Stimulated activated CD8-positive, alpha-beta memory T cell treated with anti-CD3 and anti-CD28 coated beads, Interleukin-12 subunit alpha, Interleukin-12 subunit beta, amount 100 ng/mL, for 24 hours (primary cell): ENCODE results near the gene LOXL4.

Source experiments
- DNase-seq: peaks from one replicate; pipeline ENCODE4 v3.0.0-alpha.2; 2020; ENCODE audit errors: extremely low read depth

The LOXL4 gene

DNA sequence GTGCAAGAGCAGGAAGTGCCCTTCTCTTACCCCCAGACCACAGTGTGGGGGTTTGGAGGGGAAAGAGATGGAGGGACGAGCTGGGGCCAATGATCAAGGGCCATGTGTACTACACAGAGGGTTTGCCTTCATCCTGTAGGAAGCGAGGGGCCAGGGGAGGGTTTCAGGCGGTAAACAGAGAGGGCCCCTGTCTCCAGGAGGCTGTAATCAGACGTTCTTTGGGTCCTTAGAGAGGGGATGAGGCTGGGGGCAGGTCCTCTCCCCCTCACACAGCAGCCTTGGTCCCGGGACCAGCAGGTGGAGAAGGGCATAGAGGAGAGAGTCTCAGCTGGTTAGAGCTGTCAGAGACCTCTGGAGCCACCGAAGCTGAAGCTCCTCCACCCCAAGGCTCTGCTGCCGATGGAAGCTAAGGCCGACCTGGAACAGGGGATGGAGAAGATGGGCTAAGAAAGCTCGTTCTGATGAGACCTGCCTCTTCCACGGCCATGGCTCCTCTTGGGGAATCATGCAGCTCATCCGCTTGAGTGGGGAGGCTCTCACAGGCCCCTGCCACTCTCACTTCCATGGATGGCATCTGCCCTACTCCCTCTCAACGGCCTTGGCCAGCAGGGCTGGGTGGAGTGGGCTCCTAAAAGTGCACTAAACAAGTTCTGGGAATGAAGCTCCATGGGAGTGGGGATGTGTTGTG, 3.5 kb downstream of the LOXL4 start:
- no peak for DNase-seq

DNA sequence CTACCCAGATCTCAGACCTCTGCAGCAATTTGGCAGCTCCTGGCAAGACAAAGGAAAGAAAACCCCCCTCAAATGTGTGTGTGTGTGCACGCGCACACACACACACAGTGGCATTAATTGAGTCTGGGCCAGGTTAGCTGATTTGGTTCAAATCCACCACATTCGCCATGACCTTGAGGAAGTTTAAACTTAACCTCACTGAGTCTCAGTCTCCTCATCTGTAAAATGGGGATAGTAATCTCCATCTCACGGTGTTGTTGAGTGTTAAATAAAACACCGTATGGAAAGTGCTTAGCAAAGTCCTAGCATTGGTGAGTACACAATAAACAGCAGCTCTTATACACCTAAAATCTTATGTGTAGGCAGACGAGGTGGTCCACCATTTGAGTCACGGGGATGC, 4.9 kb downstream of the LOXL4 start:
- DNase-seq = no peak

DNA sequence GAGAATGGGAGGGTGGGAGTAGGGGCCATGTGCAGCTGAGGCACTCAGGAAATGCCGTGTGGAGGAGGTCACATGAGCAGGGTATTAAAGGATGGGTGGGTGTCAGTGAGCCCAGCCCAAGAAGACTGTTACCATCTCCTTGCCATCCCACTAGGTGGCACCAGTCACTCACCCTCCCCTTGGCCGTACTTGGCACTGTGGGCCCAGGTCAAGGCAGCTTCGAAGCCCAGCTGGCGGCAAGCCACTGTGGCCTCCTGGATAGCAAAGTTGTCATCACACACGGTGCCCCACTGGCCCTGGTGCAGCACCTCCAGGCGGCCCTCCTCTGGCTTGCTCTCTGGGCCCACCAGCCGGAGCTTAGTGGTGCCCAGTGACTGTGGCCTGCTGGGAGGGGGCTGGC, 5.4 kb downstream of the LOXL4 start:
- no peak for DNase-seq

DNA sequence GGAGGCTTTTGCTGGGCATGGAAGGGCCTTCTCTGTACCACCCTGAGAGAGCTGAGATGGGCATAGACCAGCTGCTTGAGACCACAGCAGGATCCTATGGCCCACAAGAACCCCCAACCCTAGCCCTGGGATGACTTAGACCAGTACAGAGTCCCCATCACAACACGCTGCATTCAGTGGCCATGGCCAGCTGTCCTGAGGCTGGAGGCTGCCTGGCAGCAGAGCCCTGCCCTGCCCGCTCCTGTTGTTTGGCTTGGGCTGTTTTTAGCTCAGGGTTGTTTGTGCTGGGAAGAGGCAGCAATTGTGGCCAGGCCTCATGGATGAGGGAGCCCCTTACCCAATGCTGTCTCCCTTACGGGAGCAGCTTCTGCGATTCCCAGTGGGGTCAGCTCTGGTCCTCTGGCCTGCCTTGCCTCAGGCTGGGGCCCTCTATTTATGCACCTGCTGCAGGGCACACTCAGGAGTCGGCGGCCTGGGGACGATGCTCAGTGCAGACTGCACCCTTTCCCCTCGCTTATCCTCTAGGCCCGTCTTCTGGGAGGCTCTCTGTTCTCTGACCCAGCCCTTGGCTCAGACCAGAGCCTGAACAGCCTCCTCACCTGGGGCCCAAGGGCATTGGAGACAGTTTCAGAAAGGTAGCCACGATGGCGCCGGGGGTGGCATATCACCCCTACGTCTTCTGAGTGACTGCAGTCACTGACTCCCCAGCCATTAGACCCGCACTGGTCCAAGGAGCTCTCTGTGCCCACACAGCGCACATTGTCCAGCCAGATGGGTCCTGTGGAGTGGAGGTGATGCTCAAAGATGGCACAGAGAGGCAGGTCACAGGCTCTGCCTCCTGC, 6.3 kb downstream of the LOXL4 start:
- DNase-seq = no peak

DNA sequence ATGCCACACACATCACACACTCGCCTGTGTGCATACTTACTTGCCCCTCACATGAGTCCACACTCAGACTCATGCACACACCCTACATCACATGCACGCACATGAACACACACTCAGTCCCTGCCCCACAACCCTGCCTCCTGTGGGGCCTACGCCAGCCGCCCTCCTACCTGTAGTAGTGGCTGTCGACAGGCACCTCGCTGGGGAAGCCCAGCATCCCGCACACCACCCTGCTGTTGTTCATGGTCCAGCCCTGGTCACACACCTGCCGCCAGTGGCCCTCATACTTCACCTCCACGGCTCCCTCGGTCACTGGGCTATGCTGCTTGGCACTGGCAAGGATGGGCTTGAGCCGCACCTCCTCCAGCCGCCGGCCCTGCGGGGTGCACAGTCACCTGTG, 7.2 kb downstream of the LOXL4 start:
- DNase-seq = no peak

DNA sequence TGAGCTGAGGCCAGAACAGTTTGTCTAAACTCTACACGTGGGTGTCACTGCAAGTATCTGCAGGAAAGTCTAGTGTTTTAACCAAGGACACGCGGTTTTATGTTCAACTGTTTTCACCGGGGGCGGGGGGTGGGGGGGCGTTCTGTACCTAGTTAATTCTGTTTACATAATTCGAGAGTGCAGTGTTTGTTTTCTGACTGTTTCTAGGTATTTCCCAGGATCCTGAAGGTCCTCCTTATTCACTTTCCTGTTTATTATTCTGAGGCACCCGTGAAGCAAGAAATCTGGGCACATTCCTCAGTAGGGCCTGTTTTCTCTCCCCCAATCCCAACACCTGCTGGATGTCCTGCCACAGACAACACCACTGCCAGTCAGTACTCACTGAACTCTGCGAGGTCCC, 7.6 kb downstream of the LOXL4 start:
- DNase-seq = no peak

DNA sequence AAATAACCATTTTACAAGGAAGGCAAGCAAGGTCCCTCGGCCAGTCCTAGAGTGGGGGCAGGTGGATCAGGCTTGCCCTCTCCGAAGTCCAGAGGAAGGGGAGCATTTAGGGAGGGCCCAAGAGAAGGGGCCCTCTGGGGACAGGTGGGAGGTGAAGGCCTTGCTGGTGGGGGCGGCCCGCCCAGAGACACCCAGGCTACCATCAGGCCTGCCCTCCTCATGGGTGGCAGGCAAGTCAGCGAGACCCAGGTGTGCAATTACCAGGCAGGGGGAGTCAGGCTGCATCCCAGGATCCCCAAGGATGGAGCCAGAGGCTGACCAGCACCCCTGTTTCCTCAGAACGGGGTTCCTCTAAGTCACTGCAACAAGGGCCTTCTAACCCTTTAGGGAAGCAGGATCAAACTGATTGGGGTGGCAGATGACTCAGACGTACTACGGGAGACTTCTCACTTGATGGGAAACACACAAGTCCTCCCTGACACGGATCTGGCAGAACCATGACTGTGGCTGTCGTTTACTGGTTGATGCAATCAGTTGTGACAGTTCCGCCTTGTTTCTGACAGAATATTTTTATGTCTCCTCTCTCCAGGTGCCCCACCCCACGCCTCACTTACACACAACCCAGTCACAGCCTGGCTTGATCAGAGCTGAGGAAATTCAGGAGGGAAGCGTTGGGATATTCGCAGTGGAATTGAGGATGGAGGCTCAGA, 8.2 kb downstream of the LOXL4 start:
- no peak for DNase-seq

DNA sequence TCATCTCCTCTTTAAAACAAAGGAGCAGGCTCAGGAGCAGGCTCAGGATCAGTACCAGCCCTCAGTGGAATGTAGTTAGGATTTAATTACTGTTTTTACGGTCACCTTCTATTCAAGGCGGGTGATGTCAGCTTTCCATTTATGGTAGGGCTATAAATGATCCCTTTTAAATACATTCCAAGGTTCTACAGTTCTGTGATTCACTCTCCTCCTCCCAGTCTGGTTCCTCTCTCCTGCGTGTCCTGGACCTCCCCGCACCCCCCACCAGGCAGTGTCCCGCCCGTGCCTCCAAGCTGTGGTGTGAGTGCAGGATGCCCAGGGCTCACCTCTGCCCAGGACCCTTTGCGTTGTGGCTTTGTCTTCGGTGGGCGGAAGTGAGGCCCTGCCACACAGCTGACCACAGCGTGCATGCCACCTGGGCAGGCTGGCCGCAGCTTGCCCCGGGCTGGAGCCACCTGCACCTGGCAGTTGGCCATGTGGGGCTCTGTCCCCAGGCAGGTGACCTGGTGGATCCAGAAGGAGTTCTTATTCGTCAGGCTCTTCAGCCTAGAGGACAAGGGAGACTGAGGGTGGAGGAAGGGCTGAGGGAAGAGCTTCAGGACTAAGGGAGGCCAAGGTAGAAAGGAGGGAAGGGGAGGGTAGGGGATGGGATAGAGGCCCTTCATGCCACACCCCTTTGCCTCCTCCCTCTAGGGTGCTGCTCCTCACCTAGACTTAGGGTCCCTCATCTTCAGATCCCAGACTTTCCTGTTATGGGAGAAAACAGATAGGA, 9.1 kb downstream of the LOXL4 start:
- no peak for DNase-seq

DNA sequence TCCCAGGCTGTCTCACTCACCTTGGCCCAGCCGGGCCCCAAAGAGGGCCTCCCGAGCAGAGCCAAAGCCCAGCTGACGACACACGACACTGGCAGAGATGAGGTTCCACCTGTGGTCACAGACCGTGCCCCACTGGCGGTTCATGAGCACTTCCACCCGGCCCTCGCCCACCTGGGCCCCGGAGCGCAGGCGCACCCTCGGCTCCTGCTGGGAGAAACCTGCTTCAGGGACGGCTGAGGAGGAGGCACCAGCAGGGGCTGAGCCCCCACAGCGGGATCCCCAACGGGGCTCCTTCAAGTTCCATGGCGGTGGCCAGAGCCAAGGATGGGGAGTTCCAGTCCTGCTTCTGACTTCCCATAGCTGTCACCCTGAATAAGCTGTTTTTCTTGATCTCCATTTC, 10.0 kb downstream of the LOXL4 start:
- DNase-seq = no peak

DNA sequence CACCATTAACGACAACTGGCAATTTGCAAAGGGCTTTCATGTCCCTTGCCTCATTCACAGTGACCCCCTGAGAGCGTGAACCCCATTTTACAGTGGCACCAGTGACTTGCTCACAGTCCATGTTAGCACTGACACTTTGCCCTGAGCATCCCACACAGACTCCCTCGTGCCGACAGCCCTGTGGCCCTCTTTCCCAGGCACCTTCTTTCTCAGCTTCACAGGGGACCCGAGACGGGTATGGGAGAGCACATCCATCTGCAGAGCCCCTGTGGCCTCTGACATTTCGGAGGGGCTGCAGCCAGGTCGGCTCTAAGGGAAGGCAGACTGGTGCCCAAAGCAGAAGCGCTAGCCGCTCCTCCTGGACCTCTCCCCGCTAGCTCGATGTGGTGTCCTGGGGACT, 10.8 kb downstream of the LOXL4 start:
- no peak for DNase-seq

DNA sequence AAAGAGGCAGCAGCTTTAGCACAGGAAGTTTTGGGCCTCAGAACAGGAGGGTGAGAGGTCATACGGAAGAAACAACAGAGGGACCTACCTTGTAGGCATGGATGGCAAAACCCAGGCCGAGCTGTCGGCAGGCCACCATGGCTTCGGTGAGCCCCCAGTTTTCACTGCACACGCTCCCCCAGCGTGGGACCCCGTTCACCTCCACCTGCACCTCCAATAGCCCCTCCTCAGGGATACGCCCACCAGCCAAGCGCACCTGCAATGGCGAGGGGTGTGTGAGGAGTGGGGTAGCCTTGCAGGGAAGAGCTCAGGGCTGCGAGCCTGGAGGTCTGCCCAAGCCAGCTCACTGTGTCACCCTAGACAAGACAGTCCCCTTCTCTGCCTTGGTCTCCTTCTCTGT, 11.3 kb downstream of the LOXL4 start:
- no peak for DNase-seq

DNA sequence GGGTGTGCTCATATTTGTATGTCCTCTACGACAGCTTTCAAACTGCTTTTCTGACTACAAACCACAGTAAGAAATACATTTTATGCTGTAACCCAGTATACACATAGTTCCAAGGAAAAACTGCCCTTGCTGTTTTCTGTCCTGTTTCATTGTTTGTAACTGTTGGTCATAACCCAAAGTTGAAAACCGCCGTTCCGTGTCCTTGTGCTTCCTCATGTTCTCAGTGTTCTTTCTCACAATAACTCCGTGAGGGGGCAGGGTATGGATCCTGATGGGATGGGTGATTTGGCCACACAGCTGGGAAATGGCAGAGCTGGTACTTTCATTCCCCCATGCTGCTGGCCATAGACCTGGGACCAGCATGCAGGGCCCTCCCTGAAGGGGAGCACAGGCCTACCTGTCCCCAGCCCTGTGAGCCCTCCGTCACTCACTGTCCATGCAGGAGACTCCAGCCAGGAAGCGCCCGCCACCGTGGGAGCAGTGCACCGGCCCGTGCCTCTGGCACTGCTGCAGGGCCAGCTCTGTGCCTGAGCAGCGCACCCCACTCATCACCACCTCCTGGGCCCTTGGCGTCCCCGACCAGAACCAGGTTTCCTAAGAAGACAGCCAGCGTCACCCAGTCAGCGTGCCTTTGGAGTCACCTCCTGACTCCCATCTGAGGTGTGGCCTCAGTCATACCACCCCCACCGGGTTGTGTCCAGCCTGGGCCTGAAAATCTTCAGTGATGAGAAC, 12.7 kb downstream of the LOXL4 start:
- no peak for DNase-seq

DNA sequence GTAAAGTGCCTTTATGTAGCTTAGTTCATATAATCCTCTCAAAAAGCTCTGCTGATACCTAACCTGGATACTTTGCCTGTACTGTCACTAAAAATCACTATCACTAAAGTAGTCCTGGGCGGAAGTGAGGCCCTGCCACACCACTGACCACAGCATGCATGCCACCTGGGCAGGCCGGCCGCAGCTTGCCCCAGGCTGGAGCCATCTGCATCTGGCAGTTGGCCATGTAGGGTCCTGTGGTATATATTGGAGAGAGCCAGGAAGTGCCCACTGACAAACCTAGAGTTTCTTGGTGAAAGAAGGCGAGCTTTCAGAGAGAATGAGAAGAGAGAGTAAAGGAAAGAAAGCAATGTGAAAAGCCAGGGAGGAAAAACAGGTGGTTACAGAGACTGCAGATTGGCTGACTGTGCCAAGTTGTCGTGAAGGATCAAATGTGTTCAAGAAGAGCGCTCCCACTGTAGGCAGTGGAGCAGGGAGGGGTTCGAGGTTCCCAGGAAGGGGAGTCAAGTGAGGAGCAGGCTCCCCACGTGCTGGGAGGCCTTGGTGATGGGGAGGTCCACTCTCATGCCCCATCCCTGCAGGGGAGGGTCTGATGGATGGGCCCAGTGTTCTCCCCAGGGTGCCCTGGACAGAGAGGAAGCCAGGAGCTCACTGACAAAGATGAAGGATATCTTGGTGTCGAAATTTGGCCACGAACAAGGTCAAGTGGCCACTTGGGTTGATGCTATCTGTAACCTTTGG, 13.6 kb downstream of the LOXL4 start:
- no peak for DNase-seq

DNA sequence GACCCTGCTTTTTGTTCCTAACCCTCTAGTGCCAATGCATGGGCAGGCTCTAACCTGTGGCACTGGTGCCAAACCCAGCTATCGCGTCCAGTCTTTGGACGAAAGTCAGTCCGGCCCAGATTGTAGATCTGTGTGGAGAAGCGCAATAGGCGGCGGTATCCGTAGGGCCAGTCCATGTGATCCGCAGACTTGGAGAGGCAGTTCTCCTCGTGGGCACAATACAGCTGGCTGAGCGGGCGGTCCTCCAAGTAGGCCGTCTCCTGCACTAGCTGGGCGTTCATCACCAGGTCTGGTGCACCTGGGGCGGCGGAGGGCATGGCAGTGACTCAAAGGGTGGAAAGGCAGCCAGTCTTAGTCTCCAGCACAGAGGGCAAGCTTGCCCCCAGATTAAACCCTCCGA, 14.5 kb downstream of the LOXL4 start:
- DNase-seq = no peak

DNA sequence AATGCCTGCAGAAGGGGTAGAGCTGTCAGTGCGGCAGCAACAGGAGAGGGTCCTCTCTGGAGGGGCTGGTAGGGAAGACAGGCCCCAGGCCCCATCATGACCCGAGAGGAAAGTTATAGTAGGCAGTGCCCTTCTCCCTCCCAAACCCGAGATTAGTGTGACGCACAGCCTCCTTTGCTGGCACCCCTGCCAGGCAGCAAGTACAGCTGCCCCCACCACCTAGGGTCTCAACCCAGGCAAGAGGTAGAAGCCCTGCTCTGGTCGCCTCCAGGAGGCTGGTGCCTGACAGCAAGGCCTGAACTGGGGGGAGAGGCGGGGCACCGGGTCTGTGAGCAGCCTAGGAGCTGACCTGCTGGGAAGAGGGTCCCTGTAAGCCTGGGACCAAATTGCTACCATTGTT, 15.5 kb downstream of the LOXL4 start:
- DNase-seq = no peak

DNA sequence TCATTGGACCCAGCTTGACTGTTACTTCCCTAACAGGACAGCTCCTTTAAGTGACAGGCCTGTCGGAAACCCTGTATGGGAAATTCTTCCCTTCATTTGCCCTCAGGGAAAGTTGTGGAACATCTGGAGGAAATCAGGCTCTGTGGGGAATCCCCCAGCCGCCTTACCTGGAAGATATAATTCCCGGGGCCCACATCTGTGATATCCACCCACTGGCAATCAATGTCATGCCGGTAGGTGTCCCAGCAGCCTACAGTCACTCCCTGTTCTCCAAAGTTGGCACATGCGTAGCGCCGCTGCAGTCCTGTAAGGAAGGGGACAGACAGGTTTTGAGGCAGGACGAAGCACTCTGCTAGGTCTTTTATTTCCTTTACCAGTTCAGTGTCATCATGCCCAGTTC, 16.6 kb downstream of the LOXL4 start:
- DNase-seq = no peak

DNA sequence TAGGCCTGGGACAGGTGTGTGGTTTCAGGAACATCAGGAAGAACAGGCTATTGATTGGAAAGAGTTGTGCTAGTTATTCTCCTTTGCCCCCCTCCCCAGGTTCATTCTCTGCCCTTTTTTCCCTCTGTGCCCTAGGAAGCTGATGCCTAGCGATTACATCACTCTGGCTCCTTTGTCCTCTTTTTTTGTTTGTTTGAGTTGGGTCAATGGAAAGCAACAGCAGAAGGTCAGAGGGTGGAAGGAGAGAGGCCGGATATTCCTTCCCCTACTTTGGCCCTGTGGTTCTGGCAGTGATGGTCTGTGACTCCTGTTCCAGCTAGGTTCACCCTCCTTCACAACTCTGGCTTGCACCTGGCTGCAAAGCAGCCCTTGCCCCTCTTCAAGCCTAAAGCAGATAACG, 18.9 kb downstream of the LOXL4 start:
- DNase-seq = no peak

DNA sequence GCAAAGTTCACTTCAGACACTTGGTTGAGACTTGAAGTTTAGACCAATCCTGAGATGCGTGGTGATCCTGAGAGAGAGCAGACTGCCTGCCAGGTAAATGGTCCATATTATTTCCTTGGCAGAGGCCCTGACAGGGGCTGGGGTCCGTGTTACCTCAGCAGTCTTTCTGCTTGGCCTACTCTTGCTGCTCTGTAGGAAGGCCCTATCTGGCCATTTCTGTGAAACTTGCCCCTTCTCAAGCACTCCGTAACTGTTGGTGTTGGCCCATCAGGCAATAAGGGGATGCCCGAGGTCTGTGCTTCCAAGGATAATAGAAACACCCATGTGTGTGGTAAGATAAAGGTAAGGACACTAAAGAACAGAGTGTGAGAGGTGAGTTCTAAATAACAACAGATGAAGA, 20.0 kb downstream of the LOXL4 start:
- DNase-seq = no peak

DNA sequence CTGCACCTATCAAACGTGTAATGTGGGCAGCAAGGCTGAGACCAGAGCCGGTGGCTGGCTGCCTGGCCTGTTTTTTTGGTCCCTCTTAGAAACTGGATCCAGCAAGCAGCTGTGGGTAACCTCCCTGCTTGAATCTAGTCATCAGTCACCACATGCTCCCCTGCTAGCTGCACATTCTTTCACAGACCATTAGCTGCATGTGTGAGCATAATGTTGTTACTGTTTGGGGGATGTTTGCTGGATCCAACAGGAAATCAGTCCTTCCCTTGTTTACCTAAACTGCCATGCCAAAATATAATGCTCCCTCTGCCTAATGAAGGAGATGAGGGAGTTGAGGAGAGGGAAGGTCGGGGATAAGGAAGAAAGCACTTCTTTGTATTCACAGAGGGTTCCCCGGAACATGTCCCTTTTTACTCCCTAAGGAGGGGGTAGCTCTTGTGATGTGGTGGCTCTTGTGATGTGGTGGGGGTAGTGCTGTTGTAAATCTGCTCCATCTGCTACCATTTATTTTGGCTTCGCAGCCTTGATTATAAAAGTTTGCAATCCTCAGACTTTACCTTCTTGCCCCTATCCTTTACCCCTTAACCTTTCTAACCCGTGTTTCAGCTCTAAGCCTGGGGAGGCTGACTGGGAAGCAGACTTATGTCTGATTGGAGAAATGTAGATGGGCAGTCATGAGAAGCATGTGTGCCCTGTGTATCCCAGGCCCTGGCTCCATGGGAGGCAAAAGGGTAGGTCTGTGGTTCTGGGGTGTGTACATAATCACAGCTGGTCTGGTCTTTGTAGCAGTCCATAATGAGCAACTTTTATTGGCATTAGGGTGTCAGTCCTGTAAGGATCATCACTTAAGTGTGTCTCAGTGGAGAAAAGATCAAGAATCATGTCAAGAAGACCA, 20.8 kb downstream of the LOXL4 start:
- no peak for DNase-seq

DNA sequence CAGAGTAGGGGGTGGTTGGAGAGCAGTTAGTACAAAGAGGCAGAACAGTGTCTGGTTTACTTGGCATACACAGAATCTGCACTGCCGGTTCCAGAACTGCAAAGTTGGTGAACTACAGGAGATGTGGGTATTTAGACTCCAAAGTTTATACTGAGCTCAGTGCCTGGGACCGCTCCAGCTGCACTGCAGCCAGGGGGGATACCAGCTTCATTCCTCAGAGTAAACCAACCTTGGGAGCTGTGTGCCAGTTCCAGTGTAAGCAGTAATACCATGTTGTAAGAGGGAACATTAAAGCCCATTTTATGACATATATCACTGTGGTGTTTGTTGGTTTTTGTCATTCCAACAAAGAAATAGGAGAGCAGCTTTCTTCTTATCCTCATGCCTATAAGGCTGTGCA, 23.4 kb downstream of the LOXL4 start:
- DNase-seq = no peak
